ENCODE data around the gene KRT82. TPM values are rescaled to one million over a fixed set of nuclear protein-coding genes. Genes with fewer than 3 reads are reported as not detected.

Gene KRT82
- total RNA-seq, 1 donor from 2014 or later = not detected

- Histone ChIP-seq H3K4me1 (no peaks in the 10 kb centered on the region), H3K27me3 (no peaks in the 10 kb centered on the region), H3K9me3 (no peaks in the 10 kb centered on the region), H3K4me3 (no peak within 1 kb of the TSS), H3K27ac (no peak within 1 kb of the TSS), H3K36me3 (no peaks in the 10 kb centered on the region)
- TF ChIP-seq CTCF (IDR thresholded peaks at IDR 0.05) = no peak
- intact Hi-C loops (cut with DNase I) = no loop called here
- DNase-seq (peak; percentile 51), ATAC-seq (no peak)
Observed at GRCh38 chr12:52385226-52385702, 20.9 kb downstream of the KRT82 start, which contains the start of gene KRT84. TSS of gene KRT84 (minus strand) at chr12:52385652. CDS start at chr12:52385585, 67 bp downstream.

- no peaks in the 10 kb centered on the region for H3K36me3 ChIP-seq
- intact Hi-C loops (cut with DNase I) = no loop called here
- ATAC-seq = no peak
- no peak overlapping the region for H3K4me3 ChIP-seq
- DNase-seq = peak; percentile 25
- H3K4me1 ChIP-seq = no peaks in the 10 kb centered on the region
- TF ChIP-seq CTCF (IDR thresholded peaks at IDR 0.05) = no peak
- no peaks in the 10 kb centered on the region for H3K27me3 ChIP-seq
- no peak overlapping the region for H3K27ac ChIP-seq
- H3K9me3 ChIP-seq = no peaks in the 10 kb centered on the region
Observed at GRCh38 chr12:52383331-52383730, 22.8 kb downstream of the KRT82 start.

- intact Hi-C loops (cut with DNase I) = no loop called here
- no peak for TF ChIP-seq CTCF (IDR thresholded peaks at IDR 0.05)
- no peaks in the 10 kb centered on the region for H3K27me3 ChIP-seq
- H3K9me3 ChIP-seq = no peaks in the 10 kb centered on the region
- DNase-seq (peak; percentile 5), ATAC-seq (no peak)
- H3K36me3 ChIP-seq = no peaks in the 10 kb centered on the region
- H3K27ac ChIP-seq = no peak overlapping the region
- no peaks in the 10 kb centered on the region for H3K4me1 ChIP-seq
- H3K4me3 ChIP-seq = no peak overlapping the region
Observed at GRCh38 chr12:52382854-52383253, 23.3 kb downstream of the KRT82 start.

- no peak overlapping the region for H3K27ac ChIP-seq
- no peaks in the 10 kb centered on the region for H3K4me1 ChIP-seq
- no peaks in the 10 kb centered on the region for H3K36me3 ChIP-seq
- DNase-seq = peak; percentile 28
- no peaks in the 10 kb centered on the region for H3K27me3 ChIP-seq
- H3K4me3 ChIP-seq = no peak overlapping the region
- TF ChIP-seq CTCF (IDR thresholded peaks at IDR 0.05) = no peak
- intact Hi-C loops (cut with DNase I) = no loop called here
- no peaks in the 10 kb centered on the region for H3K9me3 ChIP-seq
- ATAC-seq = no peak
Observed at GRCh38 chr12:52381206-52381605, 24.9 kb downstream of the KRT82 start.

GRCh38 chr12:52380271-52380694, 25.9 kb downstream of the KRT82 start:
- peak; percentile 48 for TF ChIP-seq CTCF (IDR thresholded peaks at IDR 0.05)
- Histone ChIP-seq H3K4me1 (no peaks in the 10 kb centered on the region), H3K9me3 (no peaks in the 10 kb centered on the region), H3K27ac (no peak overlapping the region), H3K4me3 (no peak overlapping the region), H3K36me3 (no peaks in the 10 kb centered on the region), H3K27me3 (no peaks in the 10 kb centered on the region)
- ATAC-seq = peak; percentile 50
- peak; percentile 74 for DNase-seq
- intact Hi-C loops (cut with DNase I) = no loop called here

GRCh38 chr12:52379536-52379935, 26.6 kb downstream of the KRT82 start:
- intact Hi-C loops (cut with DNase I) = no loop called here
- no peaks in the 10 kb centered on the region for H3K27me3 ChIP-seq
- ATAC-seq = no peak
- no peak overlapping the region for H3K27ac ChIP-seq
- no peaks in the 10 kb centered on the region for H3K9me3 ChIP-seq
- no peak overlapping the region for H3K4me3 ChIP-seq
- DNase-seq = no peak
- TF ChIP-seq CTCF (IDR thresholded peaks at IDR 0.05) = no peak
- H3K36me3 ChIP-seq = no peaks in the 10 kb centered on the region
- no peaks in the 10 kb centered on the region for H3K4me1 ChIP-seq

Data from upper lobe of right lung (tissue), 1 donor.